ENCODE results near the gene PGAP2.
"Not testable (repeated sequence)": the region's sequence is repeated elsewhere in the genome, so short reads cannot be mapped to it uniquely, and the experiment has no call there.

DNA sequence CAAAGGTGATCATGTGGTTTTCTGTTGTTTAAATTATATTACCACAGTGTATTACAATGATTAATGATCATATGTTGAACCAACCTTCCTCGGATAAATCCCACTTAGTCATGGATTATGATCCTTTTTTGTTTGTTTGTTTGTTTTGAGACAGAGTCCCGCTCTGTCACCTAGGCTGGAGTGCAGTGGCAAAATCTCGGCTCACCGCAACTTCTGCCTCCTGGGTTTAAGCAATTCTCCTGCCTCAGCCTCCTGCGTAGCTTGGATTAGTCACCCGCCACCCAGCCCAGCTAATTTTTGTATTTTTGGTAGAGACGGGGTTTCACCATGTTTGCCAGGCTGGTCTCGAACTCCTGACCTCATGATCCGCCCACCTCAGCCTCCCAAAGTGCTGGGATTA, 41.5 kb upstream of the PGAP2 start:
- TF ChIP-seq, protein P1, sequence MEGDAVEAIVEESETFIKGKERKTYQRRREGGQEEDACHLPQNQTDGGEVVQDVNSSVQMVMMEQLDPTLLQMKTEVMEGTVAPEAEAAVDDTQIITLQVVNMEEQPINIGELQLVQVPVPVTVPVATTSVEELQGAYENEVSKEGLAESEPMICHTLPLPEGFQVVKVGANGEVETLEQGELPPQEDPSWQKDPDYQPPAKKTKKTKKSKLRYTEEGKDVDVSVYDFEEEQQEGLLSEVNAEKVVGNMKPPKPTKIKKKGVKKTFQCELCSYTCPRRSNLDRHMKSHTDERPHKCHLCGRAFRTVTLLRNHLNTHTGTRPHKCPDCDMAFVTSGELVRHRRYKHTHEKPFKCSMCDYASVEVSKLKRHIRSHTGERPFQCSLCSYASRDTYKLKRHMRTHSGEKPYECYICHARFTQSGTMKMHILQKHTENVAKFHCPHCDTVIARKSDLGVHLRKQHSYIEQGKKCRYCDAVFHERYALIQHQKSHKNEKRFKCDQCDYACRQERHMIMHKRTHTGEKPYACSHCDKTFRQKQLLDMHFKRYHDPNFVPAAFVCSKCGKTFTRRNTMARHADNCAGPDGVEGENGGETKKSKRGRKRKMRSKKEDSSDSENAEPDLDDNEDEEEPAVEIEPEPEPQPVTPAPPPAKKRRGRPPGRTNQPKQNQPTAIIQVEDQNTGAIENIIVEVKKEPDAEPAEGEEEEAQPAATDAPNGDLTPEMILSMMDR (IDR thresholded peaks at IDR 0.05; ENCODE audit: insufficient read depth, low read length, poor library complexity, severe bottlenecking): not testable (repeated sequence)
- not testable (repeated sequence) for TF ChIP-seq EZH2phosphoT487 (conservative IDR thresholded peaks at IDR 0.05; ENCODE audit: low read length)
